ENCODE measurements around the gene BUD23.
"Not testable (repeated sequence)": the region's sequence is repeated elsewhere in the genome, so short reads cannot be mapped to it uniquely, and the experiment has no call there.

The BUD23 gene

GRCh38 chr7:73668103-73668885, 15.1 kb upstream of the BUD23 start:
- DNase-seq, result no peak

DNA sequence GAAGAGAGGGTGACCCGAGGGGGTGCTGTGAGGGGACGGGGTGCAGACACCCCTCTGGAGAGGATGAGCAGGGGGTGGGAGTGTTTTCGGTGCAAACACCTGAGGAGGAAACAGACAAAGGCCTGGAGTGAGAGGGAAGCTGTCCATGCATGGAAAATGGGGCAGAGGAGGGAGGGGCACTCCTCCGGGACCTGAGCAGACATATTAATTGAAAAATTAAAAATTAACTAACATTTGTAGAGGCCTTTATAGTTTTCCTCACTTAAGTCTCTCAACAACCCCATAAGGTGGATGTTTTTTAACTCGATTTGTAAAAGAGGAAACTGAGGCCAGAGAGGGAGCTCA, 14.5 kb upstream of the BUD23 start:
- DNase-seq, result no peak

- no peak for DNase-seq
These were observed 14.1 kb upstream of the BUD23 start for GRCh38 chr7:73669288-73669701.

GRCh38 chr7:73669858-73670385, 13.5 kb upstream of the BUD23 start:
- no peak for DNase-seq

DNA sequence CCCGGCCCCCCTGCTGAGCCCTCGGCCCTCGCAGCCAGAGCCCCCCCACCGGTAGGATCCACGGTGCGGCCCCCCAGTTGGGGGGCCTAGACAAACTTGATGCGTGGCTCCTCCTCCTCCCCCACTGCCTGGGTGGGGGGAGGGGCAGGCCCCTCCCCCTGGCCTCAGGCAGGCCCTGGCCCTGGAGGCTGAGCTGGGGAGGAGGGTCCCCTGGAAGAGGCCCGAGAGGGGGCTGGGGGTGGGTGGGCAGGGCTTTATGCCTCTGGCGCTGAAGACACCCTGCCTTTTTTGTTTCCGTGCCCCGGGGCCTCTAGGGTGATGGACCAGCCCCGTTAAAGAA, 12.1 kb upstream of the BUD23 start:
- no peak for DNase-seq

DNA sequence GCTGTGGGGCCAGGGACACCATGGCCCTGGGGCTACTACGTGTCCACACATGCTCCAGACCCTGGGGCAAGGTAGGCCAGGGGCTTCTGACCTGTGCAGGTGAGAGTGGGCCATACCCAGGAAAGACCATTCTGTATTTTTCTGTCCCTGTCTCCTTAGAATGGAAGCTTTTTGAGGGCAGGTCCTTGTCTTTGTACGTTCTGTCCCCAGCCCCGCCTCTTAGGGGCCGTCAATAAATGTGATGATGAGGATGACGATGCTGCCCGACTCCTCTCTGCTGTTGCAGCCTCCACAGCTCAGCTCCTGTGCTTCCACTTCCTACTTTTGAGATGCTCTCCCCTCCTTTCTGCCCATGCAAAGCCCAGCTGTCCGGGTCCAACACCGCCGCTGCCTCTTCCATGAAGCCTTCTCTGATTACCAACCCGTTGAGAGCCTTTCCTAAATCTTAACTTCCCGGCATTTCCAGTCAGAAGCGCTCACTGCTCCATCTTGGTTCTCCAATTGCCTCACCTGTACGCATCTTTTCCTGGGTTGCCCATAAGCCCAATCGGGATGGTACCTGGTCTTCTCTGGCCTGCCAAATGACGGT, 11.4 kb upstream of the BUD23 start:
- DNase-seq, result no peak

DNA sequence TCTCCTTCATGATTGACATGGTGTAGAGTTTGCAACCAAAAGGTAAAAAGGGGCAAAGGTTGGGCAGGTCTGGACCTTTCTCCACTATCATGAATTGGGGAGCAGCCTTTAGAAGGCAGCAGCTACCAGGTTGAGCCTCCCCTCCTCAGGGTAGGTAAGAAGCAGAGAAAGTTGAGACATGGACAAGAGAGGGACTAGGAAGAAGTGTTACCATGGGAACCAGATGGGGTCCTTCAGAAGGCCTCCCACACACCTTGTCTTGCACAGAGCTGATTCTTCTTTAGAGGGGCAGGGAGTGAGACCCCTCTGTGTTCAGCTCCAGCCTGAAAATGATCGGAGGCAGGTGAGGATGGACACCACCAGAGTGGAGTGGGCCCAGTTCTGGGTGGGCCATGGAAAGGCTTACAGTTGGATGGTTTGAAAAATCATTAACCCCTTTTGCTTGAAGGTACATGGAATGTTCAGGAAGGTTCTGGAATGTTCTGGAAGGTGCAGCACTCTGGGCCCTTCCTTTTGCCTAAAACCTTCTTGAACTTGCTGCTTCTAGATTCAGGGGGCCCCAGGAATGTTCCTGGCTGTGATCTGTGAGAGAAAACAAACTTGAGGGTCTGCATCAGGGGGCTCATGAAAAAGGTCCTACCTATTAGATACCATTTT, 8.8 kb upstream of the BUD23 start:
- no peak for DNase-seq

DNA sequence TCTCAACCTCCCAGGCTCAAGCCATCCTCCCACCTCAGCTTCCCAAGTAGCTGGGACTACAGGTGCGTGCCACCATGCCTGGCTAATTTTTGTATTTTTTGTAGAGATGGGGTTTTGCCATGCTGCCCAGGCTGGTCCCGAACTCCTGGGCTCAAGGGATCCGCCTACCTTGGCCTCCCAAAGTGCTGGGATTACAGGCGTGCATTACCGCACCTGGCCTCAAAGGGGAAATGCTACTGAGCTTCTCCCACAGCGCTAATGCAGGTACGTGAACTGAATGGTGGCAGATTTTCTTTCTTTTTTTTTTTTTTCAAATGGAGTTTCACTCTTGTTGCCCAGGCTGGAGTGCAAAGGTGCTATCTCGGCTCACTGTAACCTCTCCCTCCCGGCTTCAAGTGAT, 7.3 kb upstream of the BUD23 start:
- DNase-seq, result not testable (repeated sequence)

DNA sequence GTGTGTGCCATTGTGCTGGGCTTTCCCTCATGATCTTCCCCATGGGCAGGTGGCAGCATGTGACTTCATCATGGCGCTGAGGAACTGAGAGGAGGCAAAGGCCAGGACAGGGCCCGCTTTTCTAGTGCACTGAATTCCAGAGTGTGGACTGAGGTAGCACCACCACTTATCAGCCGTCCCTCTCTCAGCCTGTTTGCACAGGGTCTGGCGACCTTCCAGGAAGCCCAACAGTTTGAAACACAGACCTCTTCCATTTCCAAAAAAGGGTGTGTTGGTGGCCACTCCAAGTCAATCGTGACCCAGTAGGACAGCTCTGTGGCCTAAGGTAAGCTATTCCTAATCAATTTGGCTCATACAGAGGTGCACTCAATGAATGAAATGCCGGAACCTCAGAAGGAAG, 4.5 kb upstream of the BUD23 start:
- DNase-seq, result no peak

DNA sequence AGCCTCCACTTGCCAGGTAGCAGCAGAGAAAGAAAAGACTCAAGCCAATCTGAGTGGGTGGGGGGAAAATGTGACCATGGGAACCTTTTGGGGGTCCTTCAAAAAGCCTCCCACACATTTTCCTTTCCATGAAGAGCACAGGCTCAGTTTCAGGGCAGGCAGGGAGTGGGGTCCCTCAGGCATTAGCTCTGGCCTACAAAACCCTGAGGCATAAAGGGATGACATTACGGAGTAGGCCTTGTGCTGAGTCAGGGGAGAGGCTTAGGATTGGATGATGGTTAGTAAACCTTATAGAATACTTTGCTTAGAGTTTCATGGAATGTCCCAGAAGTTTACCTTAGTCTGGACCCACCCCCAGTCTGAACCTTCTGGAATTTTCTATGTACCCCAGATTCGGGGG, 3.7 kb upstream of the BUD23 start:
- DNase-seq, result no peak

DNA sequence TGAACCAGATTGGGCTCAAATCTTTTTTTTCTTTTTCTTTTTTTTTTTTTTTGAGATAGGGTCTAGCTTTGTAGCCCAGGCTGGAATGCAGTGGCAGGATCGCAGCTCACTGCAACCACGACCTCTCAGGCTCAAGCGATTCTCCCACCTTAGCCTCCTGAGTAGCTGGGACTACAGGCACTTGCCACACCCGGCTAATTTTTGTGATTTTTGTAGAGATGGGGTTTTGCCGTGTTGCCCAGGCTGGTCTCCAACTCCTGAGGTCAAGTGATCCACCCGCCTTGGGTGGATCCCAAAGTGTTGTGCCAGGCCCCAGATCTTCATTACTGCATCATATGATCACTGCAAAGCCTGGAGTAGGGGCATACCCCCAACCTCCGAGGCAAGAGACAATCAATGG, 2.9 kb upstream of the BUD23 start:
- no peak for DNase-seq

DNA sequence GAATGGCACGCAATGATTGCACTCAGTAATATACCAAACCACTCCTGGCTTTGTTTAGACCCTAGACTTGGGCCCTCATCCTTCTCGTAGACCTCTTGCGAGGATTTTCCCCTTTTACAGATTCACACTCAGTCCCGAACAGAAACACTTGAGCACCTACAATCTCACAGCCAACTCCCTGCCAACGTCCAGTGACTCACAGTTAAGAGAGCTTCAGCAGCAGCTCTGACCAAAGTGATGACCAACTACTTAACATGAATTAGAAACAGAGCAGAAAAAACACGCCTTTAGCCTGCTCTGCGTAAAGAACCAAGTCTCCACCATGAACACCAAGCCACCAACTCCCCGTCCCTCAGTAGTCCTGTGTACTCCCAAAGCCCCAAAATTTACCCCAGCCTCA, 2.4 kb upstream of the BUD23 start:
- DNase-seq, result no peak

GRCh38 chr7:73682745-73683055, 697 bp upstream of the BUD23 start:
- DNase-seq, result no peak

GRCh38 chr7:73683788-73684693, 644 bp downstream of the BUD23 start:
- DNase-seq, result no peak

GRCh38 chr7:73685311-73685710, 1.9 kb downstream of the BUD23 start:
- DNase-seq, result no peak

- no peak for DNase-seq
These were observed 4.9 kb downstream of the BUD23 start for GRCh38 chr7:73688288-73688687.

- no peak for DNase-seq
These were observed 7.2 kb downstream of the BUD23 start for GRCh38 chr7:73690646-73691045.

- DNase-seq, result no peak
These were observed 13.0 kb downstream of the BUD23 start for GRCh38 chr7:73696372-73696771.

- no peak for DNase-seq
These were observed 15.0 kb downstream of the BUD23 start for GRCh38 chr7:73698410-73698809.

- DNase-seq, result no peak
These were observed 16.1 kb downstream of the BUD23 start for GRCh38 chr7:73699370-73700068.

DNA sequence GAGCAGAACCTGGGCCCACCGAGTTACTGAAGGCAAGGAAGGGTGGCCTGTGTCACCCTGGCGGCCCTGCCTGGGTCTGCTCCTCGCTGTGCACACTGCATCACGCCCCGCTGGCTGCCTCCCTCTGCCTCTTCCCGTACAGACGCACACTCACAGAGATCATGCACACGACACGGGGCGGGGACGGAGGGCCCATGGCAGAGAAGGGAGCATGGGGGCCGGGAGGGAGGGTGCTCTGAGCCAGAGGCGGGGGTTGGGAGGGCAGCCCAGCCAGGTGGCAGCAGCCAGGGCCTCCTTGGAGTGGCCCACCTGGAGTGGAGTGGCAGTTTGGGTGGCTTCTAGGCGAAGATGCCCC, 16.6 kb downstream of the BUD23 start:
- no peak for DNase-seq

GRCh38 chr7:73700581-73701134, 17.3 kb downstream of the BUD23 start:
- DNase-seq, result no peak

Measured in activated effector memory CD4-positive, alpha-beta T cell treated with anti-CD3 and anti-CD28 coated beads, Interleukin-2, amount 50 U/mL, for 16 hours (primary cell).